Measurements from ENCODE around the gene ORC6.

Gene ORC6

DNA sequence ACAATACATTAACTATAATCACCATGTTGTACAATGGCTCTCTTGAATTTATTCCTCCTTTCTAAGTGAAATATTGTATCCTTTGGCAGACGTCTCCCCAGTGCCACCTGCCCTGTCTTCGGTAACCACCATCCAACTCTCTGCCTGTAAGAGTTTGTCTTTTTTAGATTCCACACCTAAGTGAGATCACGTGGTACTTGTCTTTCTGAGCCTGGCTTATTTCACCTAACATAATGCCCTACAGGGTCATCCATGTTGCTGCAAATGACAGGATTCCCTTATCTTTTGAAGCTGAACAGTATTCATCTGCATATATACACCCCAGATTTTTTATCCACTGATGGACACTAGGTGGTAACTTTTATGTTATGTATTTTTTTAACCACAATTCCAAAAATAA, 24.2 kb downstream of the ORC6 start:
- Histone ChIP-seq H3K36me3 (replicated peaks) (no peaks in the 10 kb centered on the region), H3K27me3 (ENCODE audit: low read depth) (no peaks in the 10 kb centered on the region), H3K4me3 (no peak overlapping the region), H3K9me3 (no peaks in the 10 kb centered on the region), H3K4me1 (no peaks in the 10 kb centered on the region)
- DNase-seq (ENCODE audit: low spot score in 2 of 2) = no peak
- in situ Hi-C loops (cut with MboI; ENCODE audit: low sequenced_read_pairs) = no loop called here

DNA sequence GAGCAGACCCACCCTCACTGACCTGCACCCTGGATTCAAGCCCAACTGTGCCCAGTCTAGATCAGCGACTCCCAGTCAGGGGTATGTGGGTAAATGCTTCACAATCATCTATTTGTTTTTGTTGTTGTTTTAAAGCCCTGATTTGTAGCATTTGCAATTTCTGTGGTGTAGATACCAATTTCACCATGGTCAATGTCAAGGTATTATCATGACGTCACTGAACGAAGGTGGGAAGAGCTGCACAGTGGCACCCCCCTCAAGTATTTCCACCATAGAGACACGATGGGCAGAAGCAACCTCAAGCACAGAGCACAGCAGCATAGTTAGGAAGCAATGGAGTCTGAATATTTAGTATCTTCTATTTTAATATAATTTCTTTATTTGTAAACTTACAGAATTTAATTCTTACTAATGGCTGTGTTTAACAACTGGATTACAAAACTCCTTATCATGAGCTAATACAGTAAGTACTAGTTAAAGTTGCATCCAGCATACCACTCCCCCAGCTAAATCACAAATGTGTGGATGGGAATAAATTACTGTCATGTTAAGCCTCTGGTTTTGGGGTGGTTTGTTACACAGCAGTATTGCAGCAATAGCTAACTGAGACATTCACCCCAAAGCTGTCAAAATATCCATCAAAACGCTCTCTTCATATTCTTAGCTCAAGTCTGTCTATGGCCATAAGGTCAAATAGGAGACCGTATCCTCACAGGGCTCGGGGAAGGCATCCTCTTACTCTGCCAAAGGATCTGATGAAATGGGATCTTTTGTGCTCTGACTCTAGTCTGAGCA, 25.5 kb downstream of the ORC6 start:
- in situ Hi-C loops (cut with MboI; ENCODE audit: low sequenced_read_pairs) = no loop called here
- H3K4me1 ChIP-seq = no peaks in the 10 kb centered on the region
- DNase-seq (ENCODE audit: low spot score in 2 of 2) = no peak
- H3K27me3 ChIP-seq (ENCODE audit: low read depth) = no peaks in the 10 kb centered on the region
- no peaks in the 10 kb centered on the region for H3K36me3 ChIP-seq (replicated peaks)
- no peak overlapping the region for H3K4me3 ChIP-seq
- no peaks in the 10 kb centered on the region for H3K9me3 ChIP-seq

DNA sequence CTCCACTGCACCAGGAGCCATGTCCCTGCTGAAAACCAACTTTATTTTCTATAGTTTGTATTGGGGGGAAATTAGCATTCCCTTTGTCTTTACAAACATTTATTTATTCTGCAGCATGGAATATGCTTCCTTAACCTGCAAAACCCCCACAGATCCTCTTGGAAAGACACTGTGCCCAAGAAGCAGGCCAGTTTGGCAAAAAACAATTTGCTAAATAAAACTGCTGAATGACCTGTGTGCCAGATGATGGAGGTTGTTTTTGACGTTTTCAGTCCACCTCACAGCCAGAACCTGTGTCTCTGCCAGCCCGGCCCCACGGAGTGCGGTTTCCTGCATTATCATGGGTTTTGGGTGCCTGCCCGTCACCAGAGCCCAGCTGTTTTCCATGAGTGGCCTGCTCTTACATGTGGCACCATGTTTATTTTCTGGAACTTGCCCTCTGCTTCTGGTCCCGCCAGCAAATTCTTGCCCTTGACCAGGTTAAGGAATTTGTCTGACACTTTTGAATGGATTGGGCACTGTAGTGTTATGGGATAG, 26.4 kb downstream of the ORC6 start:
- in situ Hi-C loops (cut with MboI; ENCODE audit: low sequenced_read_pairs) = no loop called here
- Histone ChIP-seq H3K4me3 (no peak overlapping the region), H3K36me3 (replicated peaks) (no peaks in the 10 kb centered on the region), H3K9me3 (no peaks in the 10 kb centered on the region), H3K4me1 (no peaks in the 10 kb centered on the region), H3K27me3 (ENCODE audit: low read depth) (no peaks in the 10 kb centered on the region)
- no peak for DNase-seq (ENCODE audit: low spot score in 2 of 2)

DNA sequence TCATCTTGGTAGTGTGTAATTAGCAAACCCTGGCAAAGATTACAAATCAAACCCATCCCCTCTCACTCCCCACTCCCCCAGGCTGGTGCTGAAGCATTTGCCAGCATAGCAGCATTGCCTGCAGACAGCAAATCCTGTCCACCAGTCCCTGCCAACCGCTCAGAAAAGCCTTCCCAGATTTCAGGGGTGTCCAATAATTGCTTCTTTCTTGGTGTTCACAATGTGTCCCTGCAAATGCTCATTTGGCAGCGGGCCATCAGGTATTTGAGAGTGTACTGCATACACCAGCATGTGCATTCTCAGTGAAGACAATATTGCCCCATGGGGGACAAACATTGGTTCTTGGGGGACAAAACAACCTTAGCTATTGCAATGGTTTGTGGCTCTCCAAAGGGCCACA, 28.2 kb downstream of the ORC6 start:
- in situ Hi-C loops (cut with MboI; ENCODE audit: low sequenced_read_pairs) = no loop called here
- Histone ChIP-seq H3K4me1 (no peaks in the 10 kb centered on the region), H3K9me3 (no peaks in the 10 kb centered on the region), H3K27me3 (ENCODE audit: low read depth) (no peaks in the 10 kb centered on the region), H3K4me3 (no peak overlapping the region), H3K36me3 (replicated peaks) (no peaks in the 10 kb centered on the region)
- no peak for DNase-seq (ENCODE audit: low spot score in 2 of 2)

DNA sequence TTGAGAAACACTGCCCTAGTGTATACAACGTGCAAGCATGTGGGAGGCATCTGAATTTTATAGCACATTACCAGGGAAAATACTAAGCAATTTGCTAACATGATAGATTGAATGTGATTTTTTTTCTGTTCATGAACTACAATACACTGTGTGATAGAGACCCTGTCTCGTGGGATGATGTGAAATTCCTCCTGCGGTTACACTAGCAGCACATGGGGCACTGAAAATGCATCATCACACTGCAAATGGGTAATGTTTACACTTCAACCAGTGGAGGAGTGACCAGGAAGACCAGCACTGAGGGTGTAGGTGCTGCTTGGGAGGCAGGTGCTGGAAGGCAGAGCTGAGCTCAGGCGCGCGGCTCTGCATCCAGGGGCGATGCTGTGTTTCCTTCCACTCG, 28.8 kb downstream of the ORC6 start:
- no peak for DNase-seq (ENCODE audit: low spot score in 2 of 2)
- no peaks in the 10 kb centered on the region for H3K36me3 ChIP-seq (replicated peaks)
- H3K4me3 ChIP-seq = no peak overlapping the region
- no peaks in the 10 kb centered on the region for H3K9me3 ChIP-seq
- H3K4me1 ChIP-seq = no peaks in the 10 kb centered on the region
- no peaks in the 10 kb centered on the region for H3K27me3 ChIP-seq (ENCODE audit: low read depth)
- in situ Hi-C loops (cut with MboI; ENCODE audit: low sequenced_read_pairs) = no loop called here

DNA sequence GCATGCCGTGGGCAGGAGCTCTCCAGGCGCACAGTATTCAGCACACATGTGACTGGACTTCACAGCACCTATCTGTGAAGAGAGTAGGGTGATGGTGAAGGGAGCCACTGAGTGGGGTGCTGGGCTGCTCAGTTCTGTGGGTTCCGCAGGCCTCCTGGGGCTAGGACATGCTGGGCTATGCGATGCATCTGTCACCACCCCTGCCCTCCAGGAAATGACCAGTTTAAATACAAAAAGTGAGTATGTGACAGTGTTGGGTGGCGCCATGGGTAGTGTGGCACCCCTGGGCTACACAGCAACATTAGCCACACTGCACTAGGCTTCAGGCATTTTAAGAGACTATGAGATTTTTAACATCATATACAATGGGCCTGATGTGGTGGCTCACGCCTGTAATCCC, 30.1 kb downstream of the ORC6 start:
- Histone ChIP-seq H3K27me3 (ENCODE audit: low read depth) (no peaks in the 10 kb centered on the region), H3K36me3 (replicated peaks) (no peaks in the 10 kb centered on the region), H3K9me3 (no peaks in the 10 kb centered on the region), H3K4me3 (no peak overlapping the region), H3K4me1 (no peaks in the 10 kb centered on the region)
- no peak for DNase-seq (ENCODE audit: low spot score in 2 of 2)
- in situ Hi-C loops (cut with MboI; ENCODE audit: low sequenced_read_pairs) = no loop called here

DNA sequence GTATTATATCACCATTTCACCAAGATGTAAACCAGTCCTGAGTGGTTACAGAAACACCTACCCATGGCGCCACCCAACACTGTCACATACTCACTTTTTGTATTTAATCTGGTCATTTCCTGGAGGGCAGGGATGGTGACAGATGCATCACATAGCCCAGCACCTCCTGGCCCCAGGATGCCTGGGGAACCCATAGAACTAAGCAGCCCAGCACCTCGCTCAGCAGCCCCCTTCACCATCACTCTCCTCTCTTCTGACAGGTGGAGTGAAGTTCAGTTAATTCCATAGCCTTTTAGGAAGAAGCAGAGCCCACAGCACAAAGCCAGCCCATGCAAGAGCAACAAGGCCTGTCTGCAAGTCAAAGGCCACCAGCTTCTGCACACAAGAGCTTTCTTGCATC, 31.2 kb downstream of the ORC6 start:
- Histone ChIP-seq H3K4me1 (no peaks in the 10 kb centered on the region), H3K9me3 (no peaks in the 10 kb centered on the region), H3K36me3 (replicated peaks) (no peaks in the 10 kb centered on the region), H3K27me3 (ENCODE audit: low read depth) (no peaks in the 10 kb centered on the region), H3K4me3 (no peak overlapping the region)
- no peak for DNase-seq (ENCODE audit: low spot score in 2 of 2)
- in situ Hi-C loops (cut with MboI; ENCODE audit: low sequenced_read_pairs) = no loop called here

DNA sequence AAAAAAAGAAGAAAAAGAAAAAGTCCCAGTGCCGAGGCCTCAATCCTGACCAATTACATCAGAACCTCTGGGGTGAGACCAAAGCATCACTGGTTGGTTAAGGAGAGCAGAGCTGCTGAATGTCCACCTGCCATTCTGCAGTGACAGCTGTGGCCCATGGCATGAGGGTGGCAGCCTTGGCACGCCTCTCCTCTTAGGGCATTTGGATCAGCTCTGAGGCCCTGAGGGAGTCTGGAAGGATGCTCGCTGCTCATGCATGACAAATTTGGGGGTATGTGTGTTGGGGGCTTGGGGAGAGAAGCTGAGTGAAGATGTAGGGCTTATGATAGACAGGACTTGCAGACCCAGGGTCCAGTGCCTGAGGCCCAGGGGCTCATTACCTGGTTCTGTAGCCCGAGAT, 32.4 kb downstream of the ORC6 start:
- in situ Hi-C loops (cut with MboI; ENCODE audit: low sequenced_read_pairs) = no loop called here
- no peak overlapping the region for H3K4me3 ChIP-seq
- peaks cover 3% of the 10 kb centered on the region; the same call in 1 of the 2 replicates for H3K9me3 ChIP-seq
- no peaks in the 10 kb centered on the region for H3K36me3 ChIP-seq (replicated peaks)
- no peaks in the 10 kb centered on the region for H3K4me1 ChIP-seq
- no peak for DNase-seq (ENCODE audit: low spot score in 2 of 2)
- no peaks in the 10 kb centered on the region for H3K27me3 ChIP-seq (ENCODE audit: low read depth)

DNA sequence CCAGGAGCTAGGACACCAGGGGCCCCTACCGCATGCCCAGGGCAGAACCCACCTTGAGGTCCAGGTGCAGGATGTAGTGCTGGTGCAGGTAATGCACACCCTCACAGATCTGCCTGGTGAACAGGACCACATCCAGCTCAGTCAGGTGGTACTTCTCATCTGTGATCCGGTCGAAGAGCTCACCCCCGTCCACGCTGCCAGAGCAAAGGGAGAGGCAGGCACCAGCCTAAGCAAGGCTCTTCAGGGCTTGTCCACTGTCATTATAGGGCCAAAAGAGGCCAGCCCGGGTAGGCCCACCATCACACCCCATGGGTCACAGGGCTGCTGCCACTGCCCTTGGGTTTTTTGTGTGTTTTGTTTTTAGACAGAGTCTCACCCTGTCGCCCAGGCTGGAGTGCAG, 37.7 kb downstream of the ORC6 start:
- no peaks in the 10 kb centered on the region for H3K36me3 ChIP-seq (replicated peaks)
- in situ Hi-C loops (cut with MboI; ENCODE audit: low sequenced_read_pairs) = no loop called here

DNA sequence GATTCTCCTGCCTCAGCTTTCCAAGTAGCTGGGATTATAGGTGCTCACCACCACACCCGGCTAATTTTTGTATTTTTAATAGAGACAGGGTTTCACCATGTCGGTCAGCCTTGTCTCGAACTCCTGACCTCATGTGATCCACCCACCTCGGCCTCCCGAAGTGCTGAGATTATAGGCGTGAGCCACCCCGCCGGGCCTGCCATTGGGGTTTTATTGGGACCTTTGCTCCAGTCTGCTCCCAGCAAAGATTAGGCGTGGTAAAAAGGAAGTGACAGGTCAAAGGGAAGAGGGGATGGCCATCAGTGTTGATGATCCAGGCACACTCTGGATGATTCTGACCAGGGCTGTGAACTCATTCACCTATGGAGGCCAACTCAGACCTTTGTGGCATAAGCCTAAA, 38.2 kb downstream of the ORC6 start:
- no peak for DNase-seq (ENCODE audit: low spot score in 2 of 2)
- H3K27me3 ChIP-seq (ENCODE audit: low read depth) = no peaks in the 10 kb centered on the region
- H3K9me3 ChIP-seq = peaks cover 3% of the 10 kb centered on the region; the same call in 1 of the 2 replicates
- H3K4me1 ChIP-seq = no peaks in the 10 kb centered on the region
- in situ Hi-C loops (cut with MboI; ENCODE audit: low sequenced_read_pairs) = no loop called here
- no peaks in the 10 kb centered on the region for H3K36me3 ChIP-seq (replicated peaks)
- H3K4me3 ChIP-seq = no peak overlapping the region

More for the DNA sequence above, 37.7 kb downstream of the ORC6 start:
- Histone ChIP-seq H3K27me3 (ENCODE audit: low read depth) (no peaks in the 10 kb centered on the region), H3K9me3 (peaks cover 3% of the 10 kb centered on the region; the same call in 1 of the 2 replicates), H3K4me1 (no peaks in the 10 kb centered on the region), H3K4me3 (no peak overlapping the region)
- no peak for DNase-seq (ENCODE audit: low spot score in 2 of 2)

DNA sequence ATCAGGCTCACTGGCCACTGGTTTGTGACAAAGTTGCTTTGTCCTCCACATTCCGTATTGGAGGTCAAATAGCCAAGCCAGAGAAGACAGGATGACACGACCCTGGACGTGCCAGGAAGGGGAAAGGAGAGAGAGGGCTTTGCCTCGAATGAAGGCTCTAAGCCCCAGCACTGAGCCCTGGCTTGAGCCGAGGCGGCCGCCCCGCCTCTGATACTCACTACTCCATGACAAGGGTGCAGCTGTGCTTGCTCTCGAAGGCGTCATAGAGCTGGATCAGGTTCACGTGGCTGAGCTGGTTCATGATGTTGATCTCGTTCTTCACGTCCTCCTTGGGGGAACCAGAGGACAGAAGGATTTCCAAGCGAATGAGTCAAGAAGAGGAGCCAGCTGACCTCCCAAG, 39.3 kb downstream of the ORC6 start:
- Histone ChIP-seq H3K9me3 (peaks cover 3% of the 10 kb centered on the region; the same call in 1 of the 2 replicates), H3K4me1 (no peaks in the 10 kb centered on the region), H3K36me3 (replicated peaks) (no peaks in the 10 kb centered on the region), H3K4me3 (no peak overlapping the region), H3K27me3 (ENCODE audit: low read depth) (no peaks in the 10 kb centered on the region)
- in situ Hi-C loops (cut with MboI; ENCODE audit: low sequenced_read_pairs) = no loop called here
- DNase-seq (ENCODE audit: low spot score in 2 of 2) = no peak

DNA sequence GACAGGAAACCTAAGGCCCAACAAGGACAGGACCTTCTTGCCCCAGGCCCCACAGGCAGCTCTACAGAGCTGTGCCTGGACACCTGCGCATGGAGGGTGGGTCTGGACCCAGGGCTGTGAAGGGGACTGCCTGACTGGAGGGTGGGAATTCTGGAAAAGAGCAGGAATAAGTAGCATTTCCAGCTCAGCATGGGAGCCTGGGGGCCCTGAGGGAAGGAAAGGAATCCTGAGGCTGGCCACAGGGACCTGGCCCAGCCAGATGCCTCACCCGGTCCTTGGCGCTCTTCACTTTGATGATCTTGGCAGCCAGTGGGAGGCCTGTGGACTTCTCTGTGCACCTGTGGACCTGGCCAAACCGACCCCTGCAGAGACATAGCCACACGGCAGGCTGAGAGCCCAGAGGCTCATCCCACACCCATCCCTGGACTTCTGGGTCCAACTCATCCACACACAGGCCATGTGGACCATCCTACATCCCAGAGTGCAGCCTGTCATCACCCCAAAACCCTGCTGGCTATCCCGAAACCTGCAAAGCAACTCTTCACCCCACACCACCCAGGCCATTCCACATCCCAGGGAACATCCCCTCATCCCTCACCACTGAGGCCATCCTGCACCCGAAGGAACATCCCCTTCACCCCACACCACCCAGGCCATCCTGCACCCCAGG, 40.0 kb downstream of the ORC6 start:
- Histone ChIP-seq H3K9me3 (peaks cover 3% of the 10 kb centered on the region; the same call in 1 of the 2 replicates), H3K36me3 (replicated peaks) (no peaks in the 10 kb centered on the region), H3K4me3 (no peak overlapping the region), H3K27me3 (ENCODE audit: low read depth) (no peaks in the 10 kb centered on the region), H3K4me1 (no peaks in the 10 kb centered on the region)
- in situ Hi-C loops (cut with MboI; ENCODE audit: low sequenced_read_pairs) = no loop called here
- no peak for DNase-seq (ENCODE audit: low spot score in 2 of 2)

DNA sequence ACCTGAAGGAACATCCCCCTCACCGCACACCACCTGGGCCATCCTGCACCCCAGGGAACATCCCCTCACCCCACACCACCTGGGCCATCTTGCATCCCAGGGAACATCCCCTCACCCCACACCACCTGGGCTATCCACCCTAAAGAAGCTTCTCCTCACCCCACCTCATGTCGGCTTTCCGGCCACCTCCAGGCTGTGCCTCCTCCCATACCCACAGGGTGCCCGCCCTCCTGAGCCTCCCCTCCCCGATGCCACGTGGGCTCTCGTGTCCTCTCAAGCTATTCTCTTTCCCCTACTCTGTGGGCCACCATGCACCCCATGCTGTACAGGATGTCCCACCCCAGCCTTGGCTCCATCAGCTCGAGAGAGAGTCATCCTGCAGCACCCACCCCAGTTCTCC, 40.7 kb downstream of the ORC6 start:
- no peak for DNase-seq (ENCODE audit: low spot score in 2 of 2)
- Histone ChIP-seq H3K36me3 (replicated peaks) (no peaks in the 10 kb centered on the region), H3K27me3 (ENCODE audit: low read depth) (no peaks in the 10 kb centered on the region), H3K4me1 (no peaks in the 10 kb centered on the region), H3K9me3 (peaks cover 3% of the 10 kb centered on the region; the same call in 1 of the 2 replicates), H3K4me3 (no peak overlapping the region)
- in situ Hi-C loops (cut with MboI; ENCODE audit: low sequenced_read_pairs) = no loop called here
